Astrocyte (in vitro differentiated cells and primary cell): Measurements from ENCODE around the gene XIRP1. TPM values are rescaled to one million over a fixed set of nuclear protein-coding genes. Genes with fewer than 3 reads are reported as not detected.

Experiments used
- DNase-seq: peaks from one replicate; pipeline ENCODE4 v3.0.0-alpha.2; 2010; ENCODE audit warnings: low read depth
- FAIRE-seq: peaks from 2 replicates; lab custom pipeline; 2011; peaks lifted over from hg19 to GRCh38; lab: Jason Lieb, UNC
- H2AFZ ChIP-seq: 2 replicates; pipeline ENCODE4 v1.6.0; 2012; ENCODE audit warnings: low read depth, low read length, inconsistent platforms
- H3K27ac ChIP-seq: 2 replicates; pipeline ENCODE4 v1.5.1; 2011; ENCODE audit warnings: low read depth, low read length, inconsistent platforms
- H3K27me3 ChIP-seq: 2 replicates; pipeline ENCODE4 v1.6.0; 2011; ENCODE audit warnings: low read length, inconsistent platforms; ENCODE audit not compliant: insufficient read depth
- H3K36me3 ChIP-seq: 2 replicates; pipeline ENCODE4 v1.5.1; 2011; ENCODE audit warnings: low read length, inconsistent platforms; ENCODE audit not compliant: insufficient read depth
- H3K4me1 ChIP-seq: 2 replicates; pipeline ENCODE4 v1.5.1; 2011; ENCODE audit warnings: low read length, inconsistent platforms; ENCODE audit not compliant: insufficient read depth
- H3K4me2 ChIP-seq: 2 replicates; pipeline ENCODE4 v1.6.0; 2012; ENCODE audit warnings: low read length, inconsistent platforms
- H3K4me3 ChIP-seq: 2 replicates; pipeline ENCODE4 v1.5.1; 2011; ENCODE audit warnings: low read depth, mild to moderate bottlenecking, low read length, inconsistent platforms; ENCODE audit not compliant: insufficient read depth
- H3K79me2 ChIP-seq: 2 replicates; pipeline ENCODE4 v1.6.0; 2012; ENCODE audit warnings: mild to moderate bottlenecking, low read length, inconsistent platforms; ENCODE audit not compliant: insufficient read depth
- H3K9ac ChIP-seq: 2 replicates; pipeline ENCODE4 v1.6.0; 2012; ENCODE audit warnings: mild to moderate bottlenecking, low read length, inconsistent platforms
- H3K9me3 ChIP-seq: 2 replicates; pipeline ENCODE4 v1.5.1; 2012; ENCODE audit warnings: low read depth, mild to moderate bottlenecking, low read length, inconsistent platforms; ENCODE audit not compliant: insufficient read depth
- H4K20me1 ChIP-seq: 2 replicates; pipeline ENCODE4 v1.6.0; 2012; ENCODE audit warnings: low read length, inconsistent platforms; ENCODE audit not compliant: insufficient read depth
- H3K27ac Mint-ChIP-seq: one replicate; pipeline ENCODE4 v1.8.0; 2021; ENCODE audit warnings: mild to moderate bottlenecking, mixed read lengths; ENCODE audit not compliant: unreplicated experiment
- H3K27me3 Mint-ChIP-seq: one replicate; pipeline ENCODE4 v1.8.0; 2021; ENCODE audit warnings: low read depth, mixed read lengths; ENCODE audit not compliant: unreplicated experiment
- H3K36me3 Mint-ChIP-seq: one replicate; pipeline ENCODE4 v1.8.0; 2021; ENCODE audit warnings: low read depth, mixed read lengths; ENCODE audit not compliant: unreplicated experiment
- H3K4me1 Mint-ChIP-seq: one replicate; pipeline ENCODE4 v1.8.0; 2021; ENCODE audit warnings: low read depth, mixed read lengths; ENCODE audit not compliant: unreplicated experiment
- H3K4me3 Mint-ChIP-seq: one replicate; pipeline ENCODE4 v1.8.0; 2021; ENCODE audit warnings: mild to moderate bottlenecking, moderate library complexity, mixed read lengths; ENCODE audit not compliant: unreplicated experiment
- H3K9me3 Mint-ChIP-seq: one replicate; pipeline ENCODE4 v1.8.0; 2021; ENCODE audit warnings: mild to moderate bottlenecking, mixed read lengths; ENCODE audit not compliant: unreplicated experiment
- EZH2 ChIP-seq: IDR thresholded peaks from 2 replicates; pipeline ENCODE4 v1.6.1; 2012; ENCODE audit warnings: mild to moderate bottlenecking, low read length, inconsistent platforms; ENCODE audit not compliant: insufficient read depth
- total RNA-seq: library from RNA; stranded (reverse); gene quantifications from 2 replicates; pipeline ENCODE4 v1.2.1, GENCODE V29; 2021
- TF ChIP-seq, protein P1 (sequence below): IDR thresholded peaks from 2 replicates; pipeline ENCODE4 v1.5.1; 2011; ENCODE audit warnings: low read depth, mild to moderate bottlenecking, inconsistent platforms, low read length, moderate library complexity; ENCODE audit not compliant: insufficient read depth

XIRP1 gene
- total RNA-seq, 1 donor from 2014 or later: 1.1 TPM

DNA sequence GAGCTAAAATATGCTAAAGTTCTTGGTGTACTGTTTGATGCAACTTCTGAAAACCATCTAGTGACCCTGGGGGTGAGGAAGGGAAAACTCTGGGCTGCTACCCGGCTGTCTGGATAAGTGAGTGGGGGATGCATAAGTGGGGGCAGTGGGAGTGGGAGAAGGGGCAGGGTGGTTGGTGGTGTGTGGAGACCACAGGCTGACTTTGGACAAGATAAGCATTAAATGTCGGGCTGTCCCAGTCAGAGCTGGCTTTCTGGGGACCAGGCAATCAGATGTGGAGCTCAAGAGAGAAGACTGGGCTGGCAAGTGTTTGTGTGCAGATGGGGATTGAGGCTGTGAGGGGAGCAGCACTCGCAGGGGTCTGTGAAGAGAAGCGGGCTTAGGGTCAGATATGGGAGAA lies 11.0 kb upstream of the XIRP1 start:
- no peaks in the 10 kb centered on the region for H3K4me1 ChIP-seq
- DNase-seq: no peak

DNA sequence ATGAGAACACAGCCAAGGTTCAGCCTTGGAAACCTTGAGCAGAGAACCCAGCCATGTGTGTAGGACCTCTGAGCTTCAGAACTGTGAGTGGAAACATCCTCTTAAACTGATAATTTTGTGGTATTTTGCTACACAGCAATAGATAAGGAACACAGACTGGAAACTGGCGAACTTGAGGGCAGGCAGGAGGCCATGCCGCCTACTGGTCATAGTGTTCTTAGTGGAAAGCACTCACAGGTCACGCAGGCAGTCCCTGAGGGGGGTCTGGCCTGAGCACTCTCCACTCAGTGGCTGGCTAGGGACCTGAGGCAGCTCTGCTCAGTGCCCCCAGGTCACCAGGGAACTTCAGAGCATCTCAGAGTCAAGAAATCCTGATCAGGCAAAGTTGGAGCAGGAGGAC lies 9.7 kb upstream of the XIRP1 start:
- peaks cover 3% of the 10 kb centered on the region for H3K4me1 Mint-ChIP-seq
- Histone ChIP-seq H3K4me3 (no peak overlapping the region), H3K4me1 (peaks cover 1% of the 10 kb centered on the region), H4K20me1 (no peaks in the 10 kb centered on the region), H3K36me3 (no peaks in the 10 kb centered on the region), H3K27ac (no peak overlapping the region), H3K9me3 (no peaks in the 10 kb centered on the region), H3K4me2 (no peak overlapping the region), H3K79me2 (no peaks in the 10 kb centered on the region), H3K9ac (no peak overlapping the region), H3K27me3 (peaks cover 3% of the 10 kb centered on the region), H2AFZ (no peak overlapping the region)
- no peak for TF ChIP-seq EZH2
- TF ChIP-seq, protein P1, sequence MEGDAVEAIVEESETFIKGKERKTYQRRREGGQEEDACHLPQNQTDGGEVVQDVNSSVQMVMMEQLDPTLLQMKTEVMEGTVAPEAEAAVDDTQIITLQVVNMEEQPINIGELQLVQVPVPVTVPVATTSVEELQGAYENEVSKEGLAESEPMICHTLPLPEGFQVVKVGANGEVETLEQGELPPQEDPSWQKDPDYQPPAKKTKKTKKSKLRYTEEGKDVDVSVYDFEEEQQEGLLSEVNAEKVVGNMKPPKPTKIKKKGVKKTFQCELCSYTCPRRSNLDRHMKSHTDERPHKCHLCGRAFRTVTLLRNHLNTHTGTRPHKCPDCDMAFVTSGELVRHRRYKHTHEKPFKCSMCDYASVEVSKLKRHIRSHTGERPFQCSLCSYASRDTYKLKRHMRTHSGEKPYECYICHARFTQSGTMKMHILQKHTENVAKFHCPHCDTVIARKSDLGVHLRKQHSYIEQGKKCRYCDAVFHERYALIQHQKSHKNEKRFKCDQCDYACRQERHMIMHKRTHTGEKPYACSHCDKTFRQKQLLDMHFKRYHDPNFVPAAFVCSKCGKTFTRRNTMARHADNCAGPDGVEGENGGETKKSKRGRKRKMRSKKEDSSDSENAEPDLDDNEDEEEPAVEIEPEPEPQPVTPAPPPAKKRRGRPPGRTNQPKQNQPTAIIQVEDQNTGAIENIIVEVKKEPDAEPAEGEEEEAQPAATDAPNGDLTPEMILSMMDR: no peak
- H3K4me3 Mint-ChIP-seq: no peak overlapping the region
- FAIRE-seq (no peak), DNase-seq (no peak)
- no peak overlapping the region for H3K27ac Mint-ChIP-seq
- peaks cover 30% of the 10 kb centered on the region for H3K27me3 Mint-ChIP-seq
- peaks cover 13% of the 10 kb centered on the region for H3K9me3 Mint-ChIP-seq
- peaks cover 4% of the 10 kb centered on the region for H3K36me3 Mint-ChIP-seq

More for the DNA sequence above, 11.0 kb upstream of the XIRP1 start:
- Mint-ChIP-seq H3K4me3 (no peak overlapping the region), H3K4me1 (no peaks in the 10 kb centered on the region), H3K36me3 (peaks cover 4% of the 10 kb centered on the region), H3K9me3 (peaks cover 13% of the 10 kb centered on the region), H3K27ac (no peak overlapping the region), H3K27me3 (peaks cover 35% of the 10 kb centered on the region)
- TF ChIP-seq, protein P1: no peak
- no peak for TF ChIP-seq EZH2
- Histone ChIP-seq H3K27ac (no peak overlapping the region), H3K36me3 (no peaks in the 10 kb centered on the region), H3K4me2 (no peak overlapping the region), H3K27me3 (peaks cover 10% of the 10 kb centered on the region), H3K9ac (no peak overlapping the region), H3K4me3 (no peak overlapping the region), H3K79me2 (no peaks in the 10 kb centered on the region), H2AFZ (no peak overlapping the region), H4K20me1 (no peaks in the 10 kb centered on the region), H3K9me3 (no peaks in the 10 kb centered on the region)
- no peak for FAIRE-seq

DNA sequence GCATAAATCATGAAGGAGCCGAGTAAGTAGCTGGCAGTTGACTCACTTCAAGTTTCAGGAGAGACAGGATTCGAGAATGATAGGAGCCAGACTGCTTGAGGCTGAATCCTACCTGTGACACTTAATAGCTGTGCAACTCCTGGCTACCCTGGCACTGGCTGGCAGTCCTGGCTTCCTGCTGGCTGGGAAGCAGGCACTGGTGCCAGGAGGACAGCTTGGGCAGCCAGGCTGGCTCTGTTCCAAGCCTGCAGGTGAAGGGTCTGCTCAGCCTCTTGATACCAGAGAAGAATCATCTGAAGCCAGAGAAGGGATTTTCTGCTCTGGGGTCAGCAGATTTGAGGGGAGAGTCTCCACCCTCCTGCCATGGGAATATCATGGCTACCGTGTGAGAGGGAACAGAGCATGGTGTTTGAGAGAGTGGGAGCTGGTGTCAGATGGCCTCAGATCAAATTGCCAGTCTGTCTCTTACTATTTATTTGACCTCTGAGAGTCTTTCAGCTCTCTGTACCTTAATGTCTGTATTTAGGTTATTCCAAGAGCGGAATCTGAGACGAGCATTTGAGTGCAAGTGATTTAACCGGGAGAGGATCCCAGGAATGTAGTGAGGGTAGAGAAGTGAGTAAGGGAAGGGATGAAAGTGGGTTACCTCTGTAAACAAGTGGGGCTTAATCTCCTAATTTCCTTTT lies 4.4 kb upstream of the XIRP1 start:
- Mint-ChIP-seq H3K9me3 (peaks cover 5% of the 10 kb centered on the region), H3K27ac (no peak overlapping the region), H3K4me3 (no peak overlapping the region), H3K4me1 (peaks cover 32% of the 10 kb centered on the region), H3K36me3 (no peaks in the 10 kb centered on the region), H3K27me3 (peaks cover 5% of the 10 kb centered on the region)
- Histone ChIP-seq H3K27ac (no peak overlapping the region), H3K27me3 (peaks cover 2% of the 10 kb centered on the region), H3K4me2 (no peak overlapping the region), H3K9ac (no peak overlapping the region), H3K79me2 (no peaks in the 10 kb centered on the region), H3K4me3 (no peak overlapping the region), H3K36me3 (no peaks in the 10 kb centered on the region), H3K4me1 (peaks cover 10% of the 10 kb centered on the region), H2AFZ (no peak overlapping the region), H3K9me3 (no peaks in the 10 kb centered on the region), H4K20me1 (no peaks in the 10 kb centered on the region)
- FAIRE-seq: no peak
- TF ChIP-seq EZH2: no peak
- TF ChIP-seq, protein P1: no peak
- no peak for DNase-seq
